Measurements from ENCODE around the gene GSKIP.

The GSKIP gene

GRCh38 chr14:96390965-96391292 is 27.6 kb downstream of the GSKIP start:
- H3K36me3 ChIP-seq, result peaks cover 16% of the 10 kb centered on the region
- no peak overlapping the region for H3K27ac ChIP-seq
- H3K27me3 ChIP-seq, result peaks cover 68% of the 10 kb centered on the region
- no peaks in the 10 kb centered on the region for H3K9me3 ChIP-seq
- TF ChIP-seq, protein P1, sequence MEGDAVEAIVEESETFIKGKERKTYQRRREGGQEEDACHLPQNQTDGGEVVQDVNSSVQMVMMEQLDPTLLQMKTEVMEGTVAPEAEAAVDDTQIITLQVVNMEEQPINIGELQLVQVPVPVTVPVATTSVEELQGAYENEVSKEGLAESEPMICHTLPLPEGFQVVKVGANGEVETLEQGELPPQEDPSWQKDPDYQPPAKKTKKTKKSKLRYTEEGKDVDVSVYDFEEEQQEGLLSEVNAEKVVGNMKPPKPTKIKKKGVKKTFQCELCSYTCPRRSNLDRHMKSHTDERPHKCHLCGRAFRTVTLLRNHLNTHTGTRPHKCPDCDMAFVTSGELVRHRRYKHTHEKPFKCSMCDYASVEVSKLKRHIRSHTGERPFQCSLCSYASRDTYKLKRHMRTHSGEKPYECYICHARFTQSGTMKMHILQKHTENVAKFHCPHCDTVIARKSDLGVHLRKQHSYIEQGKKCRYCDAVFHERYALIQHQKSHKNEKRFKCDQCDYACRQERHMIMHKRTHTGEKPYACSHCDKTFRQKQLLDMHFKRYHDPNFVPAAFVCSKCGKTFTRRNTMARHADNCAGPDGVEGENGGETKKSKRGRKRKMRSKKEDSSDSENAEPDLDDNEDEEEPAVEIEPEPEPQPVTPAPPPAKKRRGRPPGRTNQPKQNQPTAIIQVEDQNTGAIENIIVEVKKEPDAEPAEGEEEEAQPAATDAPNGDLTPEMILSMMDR (IDR thresholded peaks at IDR 0.05), result no peak
- peaks cover 14 to 16% of the 10 kb centered on the region in 2 experiments for H3K4me1 ChIP-seq (ENCODE audit: control insufficient read depth in 1 of 2, insufficient read depth in 1 of 2, low read depth in 1 of 2, low read length in 1 of 2)
- H3K4me3 ChIP-seq (ENCODE audit: low read depth in 1 of 2, low read length in 1 of 2), result peak overlapping the region; percentile 77 to 85

DNA sequence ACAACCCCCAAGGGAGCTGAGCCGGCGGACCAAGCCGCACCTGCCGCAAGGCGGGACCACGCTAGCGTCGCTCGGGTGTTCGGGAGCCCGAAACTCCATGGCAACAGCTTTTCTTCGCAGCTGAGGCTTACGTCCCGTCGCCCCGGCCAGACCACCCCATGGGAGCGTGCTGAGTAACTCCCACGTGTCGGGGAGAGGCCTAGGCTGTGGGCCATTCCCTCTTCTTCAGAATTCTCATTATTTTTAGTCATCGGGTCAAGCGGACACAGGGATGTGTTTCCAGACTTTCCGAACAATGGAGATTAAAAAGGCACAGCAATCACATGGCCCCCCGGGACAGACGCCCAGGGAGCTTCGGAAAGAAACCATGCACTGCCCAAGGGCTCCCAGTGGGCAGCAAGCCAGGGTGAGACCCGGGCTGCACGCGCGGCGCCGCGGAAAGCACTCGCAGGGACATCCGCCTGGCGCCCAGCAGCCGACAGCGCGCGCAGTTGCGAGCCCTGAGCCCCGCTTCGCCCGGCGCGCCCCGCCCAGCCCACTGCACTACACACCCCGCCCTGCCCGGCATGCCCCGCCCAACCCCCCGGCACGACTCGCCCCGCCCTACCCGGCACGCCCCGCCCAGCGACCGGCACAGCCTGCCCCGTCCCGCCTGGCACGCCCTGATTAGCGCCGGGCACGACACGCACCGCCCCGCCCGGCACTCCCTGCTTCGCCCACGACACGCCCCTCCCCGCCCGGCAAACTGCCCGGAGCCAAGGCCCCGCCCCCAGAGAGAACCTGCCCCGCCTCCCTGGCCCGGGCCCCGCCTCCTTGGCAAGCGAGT is 28.2 kb downstream of the GSKIP start:
- Histone ChIP-seq H3K4me1 (ENCODE audit: control insufficient read depth in 1 of 2, insufficient read depth in 1 of 2, low read depth in 1 of 2, low read length in 1 of 2) (peaks cover 14 to 16% of the 10 kb centered on the region in 2 experiments), H3K4me3 (ENCODE audit: low read depth in 1 of 2, low read length in 1 of 2) (peak overlapping the region; percentile 77 to 85), H3K9me3 (no peaks in the 10 kb centered on the region), H3K27me3 (peaks cover 74% of the 10 kb centered on the region), H3K27ac (peak overlapping the region; percentile 71), H3K36me3 (peaks cover 10% of the 10 kb centered on the region)
- TF ChIP-seq, protein P1 (IDR thresholded peaks at IDR 0.05), result peak; percentile 35

DNA sequence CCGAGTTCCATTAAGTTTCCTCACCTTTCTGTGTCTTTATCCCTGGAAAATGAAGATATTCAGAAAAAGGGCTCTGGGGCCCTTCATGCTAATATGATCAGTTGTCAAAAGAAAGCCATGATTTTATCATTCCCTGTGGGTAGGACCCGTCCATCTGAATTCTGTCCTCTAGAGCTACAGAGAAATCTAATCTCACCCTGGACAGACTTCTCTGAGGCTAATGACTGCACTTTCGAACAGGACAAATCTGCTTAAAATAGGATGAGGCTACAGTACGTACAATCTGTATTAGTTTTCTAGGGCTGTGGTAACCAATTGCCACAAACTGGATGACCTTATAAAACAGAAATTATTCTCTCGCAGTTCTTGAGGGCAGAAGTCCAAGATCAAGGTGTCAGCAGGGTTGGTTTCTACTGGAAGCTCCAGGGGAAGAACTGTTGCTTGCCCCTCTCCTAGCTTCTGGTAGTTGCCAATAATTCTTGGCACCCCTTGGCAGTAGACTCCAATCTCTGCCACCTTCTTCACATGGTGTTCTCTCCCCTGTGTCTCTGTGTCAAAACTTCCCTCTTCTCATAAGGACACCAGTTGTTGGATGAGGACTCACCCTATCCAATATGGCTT is 29.9 kb downstream of the GSKIP start:
- peaks cover 14 to 16% of the 10 kb centered on the region in 2 experiments for H3K4me1 ChIP-seq (ENCODE audit: control insufficient read depth in 1 of 2, insufficient read depth in 1 of 2, low read depth in 1 of 2, low read length in 1 of 2)
- H3K27ac ChIP-seq, result no peak overlapping the region
- H3K27me3 ChIP-seq, result peaks cover 83% of the 10 kb centered on the region
- TF ChIP-seq, protein P1 (IDR thresholded peaks at IDR 0.05), result no peak
- no peaks in the 10 kb centered on the region for H3K9me3 ChIP-seq
- H3K4me3 ChIP-seq (ENCODE audit: low read depth in 1 of 2, low read length in 1 of 2), result no peak overlapping the region
- no peaks in the 10 kb centered on the region for H3K36me3 ChIP-seq

DNA sequence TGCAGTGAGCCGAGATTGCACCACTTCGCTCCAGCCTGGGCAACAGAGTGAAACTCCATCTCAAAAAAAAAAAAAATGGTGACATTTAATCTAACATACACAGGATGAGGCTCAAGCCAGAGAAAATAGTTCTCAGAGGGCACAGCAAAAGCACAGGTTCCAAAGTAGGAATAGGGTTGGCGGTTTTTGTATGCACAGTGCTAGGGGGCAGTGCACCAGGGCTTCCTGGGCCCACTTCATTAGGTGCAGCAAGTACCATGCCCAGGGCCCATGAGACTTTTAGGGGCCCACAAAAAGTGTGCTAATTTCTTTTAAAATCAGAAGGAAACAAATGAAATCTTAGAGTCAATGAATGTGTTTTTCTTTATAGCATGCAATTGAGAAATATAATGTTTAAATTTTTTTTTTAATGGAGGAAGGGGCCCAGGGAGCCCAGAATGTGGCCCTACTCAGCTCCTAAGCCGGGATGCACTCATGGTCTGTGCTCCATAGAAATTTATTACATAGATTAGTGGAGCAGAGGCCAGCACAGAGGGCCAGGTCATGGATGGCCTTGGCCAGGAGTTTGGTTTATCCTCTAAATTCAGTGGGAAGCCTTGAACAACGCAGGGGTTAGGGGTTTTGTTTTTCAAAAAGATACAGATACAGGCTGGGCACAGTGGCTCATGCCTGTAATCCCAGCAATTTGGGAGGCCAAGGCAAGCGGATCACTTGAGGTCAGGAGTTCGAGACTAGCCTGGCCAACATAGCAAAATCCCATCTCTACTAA is 30.9 kb downstream of the GSKIP start:
- no peak overlapping the region for H3K27ac ChIP-seq
- TF ChIP-seq, protein P1 (IDR thresholded peaks at IDR 0.05), result no peak
- H3K4me1 ChIP-seq (ENCODE audit: control insufficient read depth in 1 of 2, insufficient read depth in 1 of 2, low read depth in 1 of 2, low read length in 1 of 2), result peaks cover 14 to 16% of the 10 kb centered on the region in 2 experiments
- no peak overlapping the region for H3K4me3 ChIP-seq (ENCODE audit: low read depth in 1 of 2, low read length in 1 of 2)
- H3K9me3 ChIP-seq, result no peaks in the 10 kb centered on the region
- H3K36me3 ChIP-seq, result no peaks in the 10 kb centered on the region
- peaks cover 85% of the 10 kb centered on the region for H3K27me3 ChIP-seq

GRCh38 chr14:96398432-96398831 is 35.1 kb downstream of the GSKIP start:
- H3K9me3 ChIP-seq, result no peaks in the 10 kb centered on the region
- H3K4me1 ChIP-seq (ENCODE audit: control insufficient read depth in 1 of 2, insufficient read depth in 1 of 2, low read depth in 1 of 2, low read length in 1 of 2), result no peaks in the 10 kb centered on the region
- no peaks in the 10 kb centered on the region for H3K36me3 ChIP-seq
- H3K27me3 ChIP-seq, result peaks cover 43% of the 10 kb centered on the region
- TF ChIP-seq, protein P1 (IDR thresholded peaks at IDR 0.05), result no peak
- no peak overlapping the region for H3K27ac ChIP-seq
- no peak overlapping the region for H3K4me3 ChIP-seq (ENCODE audit: low read depth in 1 of 2, low read length in 1 of 2)

Measured in neutrophil (primary cell).